ENCODE measurements around the gene NAALADL2.

DNA sequence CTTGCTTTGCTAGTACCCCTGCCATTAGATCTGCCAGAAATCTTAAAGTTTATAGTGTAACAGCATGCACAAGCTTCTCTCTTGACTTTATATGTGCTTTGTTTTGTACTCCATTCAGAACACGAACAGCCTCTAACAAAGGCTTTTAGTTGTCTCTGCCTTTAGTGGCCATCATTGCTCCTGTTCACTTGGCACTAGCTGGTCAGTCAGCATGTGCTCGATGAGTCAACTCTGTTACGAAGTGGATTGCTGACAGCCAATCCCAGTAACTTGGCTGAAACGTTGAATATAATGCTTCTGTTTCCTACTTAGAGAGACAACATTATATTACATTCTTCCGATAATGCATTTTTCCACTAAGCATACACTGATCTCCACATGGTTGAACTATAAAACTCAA, 349.2 kb downstream of the NAALADL2 start:
- TF ChIP-seq TAF1 (IDR thresholded peaks at IDR 0.05; ENCODE audit: low read depth) (no peak), NFIC (IDR thresholded peaks at IDR 0.05) (no peak), CEBPB (IDR thresholded peaks at IDR 0.05) (no peak), FOXM1 (IDR thresholded peaks at IDR 0.05; ENCODE audit: borderline replicate concordance, low read depth) (no peak), TEAD4 (IDR thresholded peaks at IDR 0.05) (no peak), YY1 (IDR thresholded peaks at IDR 0.05; ENCODE audit: low read depth) (no peak), RAD21 (IDR thresholded peaks at IDR 0.05; ENCODE audit: low read depth) (no peak), CREB1 (IDR thresholded peaks at IDR 0.05; ENCODE audit: low read depth) (no peak), EGR1 (IDR thresholded peaks at IDR 0.05) (no peak)
- TF ChIP-seq, protein P1, sequence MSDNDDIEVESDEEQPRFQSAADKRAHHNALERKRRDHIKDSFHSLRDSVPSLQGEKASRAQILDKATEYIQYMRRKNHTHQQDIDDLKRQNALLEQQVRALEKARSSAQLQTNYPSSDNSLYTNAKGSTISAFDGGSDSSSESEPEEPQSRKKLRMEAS (IDR thresholded peaks at IDR 0.05), result no peak
- TF ChIP-seq, protein P2, sequence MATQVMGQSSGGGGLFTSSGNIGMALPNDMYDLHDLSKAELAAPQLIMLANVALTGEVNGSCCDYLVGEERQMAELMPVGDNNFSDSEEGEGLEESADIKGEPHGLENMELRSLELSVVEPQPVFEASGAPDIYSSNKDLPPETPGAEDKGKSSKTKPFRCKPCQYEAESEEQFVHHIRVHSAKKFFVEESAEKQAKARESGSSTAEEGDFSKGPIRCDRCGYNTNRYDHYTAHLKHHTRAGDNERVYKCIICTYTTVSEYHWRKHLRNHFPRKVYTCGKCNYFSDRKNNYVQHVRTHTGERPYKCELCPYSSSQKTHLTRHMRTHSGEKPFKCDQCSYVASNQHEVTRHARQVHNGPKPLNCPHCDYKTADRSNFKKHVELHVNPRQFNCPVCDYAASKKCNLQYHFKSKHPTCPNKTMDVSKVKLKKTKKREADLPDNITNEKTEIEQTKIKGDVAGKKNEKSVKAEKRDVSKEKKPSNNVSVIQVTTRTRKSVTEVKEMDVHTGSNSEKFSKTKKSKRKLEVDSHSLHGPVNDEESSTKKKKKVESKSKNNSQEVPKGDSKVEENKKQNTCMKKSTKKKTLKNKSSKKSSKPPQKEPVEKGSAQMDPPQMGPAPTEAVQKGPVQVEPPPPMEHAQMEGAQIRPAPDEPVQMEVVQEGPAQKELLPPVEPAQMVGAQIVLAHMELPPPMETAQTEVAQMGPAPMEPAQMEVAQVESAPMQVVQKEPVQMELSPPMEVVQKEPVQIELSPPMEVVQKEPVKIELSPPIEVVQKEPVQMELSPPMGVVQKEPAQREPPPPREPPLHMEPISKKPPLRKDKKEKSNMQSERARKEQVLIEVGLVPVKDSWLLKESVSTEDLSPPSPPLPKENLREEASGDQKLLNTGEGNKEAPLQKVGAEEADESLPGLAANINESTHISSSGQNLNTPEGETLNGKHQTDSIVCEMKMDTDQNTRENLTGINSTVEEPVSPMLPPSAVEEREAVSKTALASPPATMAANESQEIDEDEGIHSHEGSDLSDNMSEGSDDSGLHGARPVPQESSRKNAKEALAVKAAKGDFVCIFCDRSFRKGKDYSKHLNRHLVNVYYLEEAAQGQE (IDR thresholded peaks at IDR 0.05; ENCODE audit: low read depth), result no peak
- TF ChIP-seq, protein P3, sequence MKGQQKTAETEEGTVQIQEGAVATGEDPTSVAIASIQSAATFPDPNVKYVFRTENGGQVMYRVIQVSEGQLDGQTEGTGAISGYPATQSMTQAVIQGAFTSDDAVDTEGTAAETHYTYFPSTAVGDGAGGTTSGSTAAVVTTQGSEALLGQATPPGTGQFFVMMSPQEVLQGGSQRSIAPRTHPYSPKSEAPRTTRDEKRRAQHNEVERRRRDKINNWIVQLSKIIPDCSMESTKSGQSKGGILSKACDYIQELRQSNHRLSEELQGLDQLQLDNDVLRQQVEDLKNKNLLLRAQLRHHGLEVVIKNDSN (IDR thresholded peaks at IDR 0.05), result no peak
